HG03103 (cell line): ENCODE measurements around the gene DOCK2.

Experiments used
- ATAC-seq: cut with Tn5 transposase; IDR thresholded peaks from one replicate; pipeline ENCODE4 v1.9.1; 2021; ENCODE audit warnings: low read depth; ENCODE audit not compliant: unreplicated experiment

DOCK2 gene

DNA sequence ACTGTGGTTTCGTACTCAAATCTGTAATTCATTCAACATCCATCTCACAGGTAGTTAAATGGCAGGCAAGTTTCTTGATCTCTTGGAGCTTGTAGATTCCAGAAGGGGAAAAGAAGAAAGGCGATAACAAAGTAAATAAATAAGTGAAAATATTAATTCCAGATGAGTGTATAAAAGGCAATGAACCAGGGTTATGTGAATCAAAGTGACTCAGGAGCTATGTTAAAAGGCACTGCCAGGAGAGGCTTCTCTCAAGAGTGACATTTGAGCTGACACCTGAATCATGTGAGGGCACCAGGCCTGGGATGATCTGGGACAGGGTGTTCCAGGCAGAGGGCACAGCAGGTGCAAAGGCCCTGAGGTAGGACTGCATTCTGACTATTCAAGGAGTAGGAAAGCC is 45.0 kb downstream of the DOCK2 start:
- ATAC-seq = no peak

DNA sequence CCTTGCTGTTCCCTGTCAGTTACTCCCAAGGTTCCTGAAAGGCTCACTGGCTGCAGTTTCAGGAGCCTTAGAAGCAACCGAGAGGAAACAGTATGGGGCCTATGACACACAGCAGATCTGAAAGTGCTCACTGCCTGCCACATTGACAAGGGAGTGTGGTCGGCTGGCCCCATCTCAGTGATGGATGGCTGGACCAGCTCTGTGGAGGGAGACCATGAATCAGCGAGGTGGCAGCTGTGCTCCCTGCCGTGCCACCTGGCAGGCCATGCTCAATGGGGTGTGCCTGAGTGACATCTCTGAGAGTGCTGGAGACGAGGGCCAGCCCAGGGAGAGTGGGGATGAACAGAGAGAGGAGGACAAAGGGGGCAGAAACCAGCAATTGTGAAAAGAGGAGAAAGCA is 49.1 kb downstream of the DOCK2 start:
- ATAC-seq = peak; percentile 78

DNA sequence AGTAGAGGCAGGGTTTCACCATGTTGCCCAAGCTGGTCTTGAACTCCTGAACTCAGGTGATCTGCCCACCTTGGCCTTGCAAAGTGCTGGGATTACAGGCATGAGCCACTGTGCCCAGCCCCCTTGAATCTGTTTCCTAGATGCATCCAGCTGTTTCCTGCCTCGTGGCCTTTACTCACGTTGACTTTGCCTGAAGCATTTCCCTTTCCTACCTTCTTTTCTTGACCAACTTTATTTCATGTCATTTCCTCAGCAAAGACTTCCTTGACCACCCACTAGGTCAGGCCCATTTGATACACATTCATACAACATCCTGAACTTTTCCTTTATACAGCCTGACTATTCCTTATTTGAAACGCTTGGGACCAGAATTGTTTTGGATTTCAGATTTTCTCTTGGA is 51.0 kb downstream of the DOCK2 start:
- ATAC-seq = no peak

DNA sequence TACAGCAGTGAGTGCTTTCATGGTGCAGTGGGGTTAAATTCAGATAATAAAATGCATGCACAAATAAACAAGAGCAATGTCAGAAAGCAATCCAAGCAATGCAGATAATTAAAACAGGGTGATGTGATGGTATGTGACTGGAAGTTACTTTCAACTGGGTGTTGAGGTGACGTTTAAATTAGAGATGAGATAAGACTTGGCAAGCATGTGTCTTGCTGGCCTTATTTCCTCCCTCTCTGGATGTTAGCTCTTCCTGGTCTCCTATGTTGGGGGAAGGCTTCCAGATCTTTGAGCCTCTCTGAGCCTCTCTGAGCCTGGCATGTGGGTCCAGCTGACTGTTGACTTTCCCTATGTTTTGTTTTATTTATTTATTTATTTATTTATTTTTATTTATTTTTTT is 54.4 kb downstream of the DOCK2 start:
- ATAC-seq = no peak

DNA sequence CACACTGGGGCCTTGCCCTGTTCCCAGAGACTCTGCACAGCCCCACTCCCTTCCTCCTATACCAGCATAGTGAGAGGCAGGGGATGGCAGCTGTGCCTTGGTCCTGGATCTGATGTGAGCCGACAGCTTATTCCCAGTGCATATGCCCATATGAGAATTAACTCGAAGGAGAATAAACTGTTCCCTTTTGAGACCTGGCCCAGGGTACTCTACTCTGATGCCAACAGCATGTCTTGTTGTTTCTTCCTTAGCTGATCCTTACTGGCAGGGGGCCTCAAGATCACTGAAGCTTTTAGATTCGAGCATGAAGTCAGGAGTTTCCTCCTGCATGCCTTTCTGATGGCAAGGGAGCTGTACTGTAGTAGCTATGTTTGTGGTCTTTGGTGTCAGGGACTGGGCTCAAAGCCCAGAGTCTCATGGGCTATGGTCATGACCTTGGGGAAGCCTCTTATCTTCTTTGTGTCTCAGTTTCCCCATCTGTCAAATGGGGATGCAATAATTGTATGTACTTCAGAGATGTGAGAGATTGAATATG is 57.1 kb downstream of the DOCK2 start:
- no peak for ATAC-seq

DNA sequence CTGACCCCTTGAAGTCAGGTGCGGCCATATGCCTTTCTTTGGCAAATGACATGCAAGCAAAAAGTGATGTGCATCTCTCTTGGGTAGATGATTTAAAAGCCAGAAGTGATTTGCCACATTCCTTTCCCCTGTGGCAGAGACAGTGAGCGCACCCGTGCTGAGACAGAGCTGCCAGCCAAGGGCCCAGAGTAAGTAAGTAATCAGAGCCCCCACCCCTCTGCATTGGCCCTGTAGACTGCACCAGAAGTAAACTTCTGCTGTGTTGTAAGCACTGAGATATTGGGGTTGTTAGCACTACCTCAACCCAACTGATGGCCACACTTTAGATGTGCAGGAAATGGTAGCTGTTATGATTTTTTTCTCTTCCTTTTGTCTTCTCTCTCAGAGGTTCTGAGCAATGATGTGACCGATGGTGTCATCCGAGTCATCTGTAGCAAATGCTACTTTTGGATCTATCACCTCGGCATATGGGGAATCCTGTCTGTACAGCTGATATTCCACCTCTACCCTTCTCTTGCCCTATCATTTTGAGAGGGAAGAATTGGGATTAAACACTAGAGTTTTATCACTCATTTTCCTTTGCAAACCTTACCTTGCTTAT is 58.0 kb downstream of the DOCK2 start:
- no peak for ATAC-seq

DNA sequence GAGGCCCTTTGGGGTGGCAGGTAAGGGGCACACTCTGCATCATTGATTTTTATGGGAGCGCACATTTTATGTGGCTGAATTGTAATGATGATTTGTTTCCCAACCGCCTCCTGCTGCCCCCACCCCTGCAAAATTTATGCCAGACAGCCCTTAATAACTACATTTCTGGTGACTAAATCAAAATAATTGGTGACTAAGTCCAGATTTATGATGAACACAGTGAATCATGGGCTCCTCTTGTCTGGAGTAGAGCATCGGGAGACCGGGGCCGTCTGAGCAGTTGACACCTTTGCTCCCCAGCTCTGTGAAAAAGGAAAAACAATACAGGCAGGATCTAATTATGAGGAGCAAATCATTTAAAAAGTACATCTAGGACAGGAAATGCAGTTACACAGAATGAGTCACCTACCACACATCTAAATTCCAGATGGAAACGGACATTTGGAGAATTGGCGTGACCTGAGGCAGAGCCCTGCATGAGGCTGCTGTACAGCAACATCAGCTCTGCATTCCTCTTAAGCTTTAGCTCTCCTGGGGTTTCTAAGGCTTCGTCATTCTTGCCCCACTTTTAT is 58.9 kb downstream of the DOCK2 start:
- no peak for ATAC-seq

DNA sequence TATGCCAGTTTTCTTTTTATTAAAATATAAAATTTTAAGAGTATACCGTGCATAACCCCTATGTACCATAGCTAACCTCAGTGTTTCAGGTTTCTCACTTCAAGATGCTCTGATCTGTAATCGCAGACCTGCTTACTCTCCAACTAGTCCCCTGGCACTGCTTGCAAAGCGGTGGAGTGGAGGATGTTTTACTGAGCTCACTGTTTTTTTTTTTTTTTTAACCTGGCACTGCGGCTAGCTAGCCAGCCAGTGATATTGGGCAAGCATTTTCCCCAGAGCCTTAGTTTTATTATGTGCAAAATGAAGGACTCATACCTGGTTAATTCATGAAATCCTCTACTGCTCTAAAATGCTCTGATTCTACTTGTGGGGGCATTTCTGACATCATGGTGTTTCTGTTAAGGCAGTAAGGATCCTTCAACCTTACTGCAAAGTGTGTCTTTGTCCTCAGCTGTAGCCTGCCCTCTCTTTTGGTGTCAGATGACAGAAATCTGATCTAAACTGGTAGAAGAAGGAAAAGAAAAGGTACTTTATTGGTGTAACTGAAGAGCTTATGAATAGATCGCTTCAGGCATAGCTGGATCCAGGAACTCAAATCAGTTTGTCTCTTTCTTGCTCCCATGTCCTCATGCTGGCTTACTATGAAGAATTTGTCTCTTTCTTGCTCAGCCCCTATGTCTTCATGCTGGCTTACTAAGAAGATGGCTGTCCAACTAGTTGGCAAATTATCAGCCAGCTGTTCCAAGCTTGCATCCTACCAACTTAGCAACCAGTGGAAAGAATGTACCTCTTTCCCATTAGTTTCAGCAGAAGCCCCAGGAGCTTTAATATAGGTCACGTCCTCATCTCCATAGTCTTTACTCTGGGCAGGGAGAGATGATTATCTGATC is 59.8 kb downstream of the DOCK2 start:
- ATAC-seq = no peak

DNA sequence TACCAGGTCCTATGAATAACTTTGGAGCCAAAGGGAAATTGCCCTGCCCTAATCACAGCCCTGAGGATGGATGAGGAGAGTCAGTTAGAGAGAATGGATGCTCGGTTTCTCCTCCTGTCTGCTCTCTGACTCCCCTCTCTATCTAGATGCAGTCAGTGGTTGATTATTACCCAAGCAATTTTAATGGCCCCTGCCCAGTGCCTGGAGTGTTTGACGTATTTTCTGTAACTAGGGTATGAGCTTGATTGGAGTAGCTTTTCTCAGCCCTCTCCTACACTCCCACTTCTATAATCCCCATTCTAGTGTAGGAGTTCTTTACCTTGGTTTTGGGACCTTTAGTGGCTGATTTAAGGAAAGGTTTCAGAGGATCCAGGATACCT is 60.4 kb downstream of the DOCK2 start:
- ATAC-seq = no peak

DNA sequence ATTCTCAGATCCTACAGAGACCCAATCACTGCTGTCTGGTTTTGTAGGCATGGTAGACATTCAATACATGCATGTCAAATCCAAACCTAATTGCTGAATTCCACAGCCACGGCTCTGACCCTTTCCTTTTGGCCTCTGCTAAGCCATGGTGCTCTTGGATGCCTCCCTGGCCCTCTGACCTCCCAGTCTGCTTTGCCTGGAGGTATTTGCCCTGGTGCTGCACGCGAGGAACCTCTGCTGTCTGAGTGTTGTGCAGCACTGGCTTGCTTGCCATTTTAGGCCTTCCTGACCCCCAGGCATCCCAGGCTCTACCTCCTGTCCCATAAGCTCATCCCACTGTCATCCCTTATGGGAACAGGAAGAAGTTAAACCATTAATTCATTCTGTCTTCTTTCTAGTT is 60.9 kb downstream of the DOCK2 start:
- no peak for ATAC-seq

DNA sequence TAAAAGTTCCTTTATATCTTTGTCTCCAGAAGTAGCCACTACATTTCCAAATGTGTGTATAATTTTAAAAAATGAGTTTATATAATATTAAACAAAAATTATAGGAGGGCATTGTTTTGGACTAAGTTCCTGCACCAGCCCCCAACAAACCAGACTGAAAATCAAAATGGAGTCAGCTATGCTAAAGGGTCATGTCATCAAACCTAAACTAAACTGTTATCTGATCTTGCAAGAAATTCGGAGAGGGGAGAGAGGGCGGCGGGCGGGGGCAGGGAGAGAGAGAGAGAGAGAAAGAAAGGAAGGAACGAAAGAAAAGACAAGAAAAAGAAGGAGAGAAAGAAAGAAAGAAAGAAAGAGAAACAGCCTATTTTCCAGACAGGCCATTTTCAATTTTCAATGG is 63.5 kb downstream of the DOCK2 start:
- ATAC-seq = no peak

DNA sequence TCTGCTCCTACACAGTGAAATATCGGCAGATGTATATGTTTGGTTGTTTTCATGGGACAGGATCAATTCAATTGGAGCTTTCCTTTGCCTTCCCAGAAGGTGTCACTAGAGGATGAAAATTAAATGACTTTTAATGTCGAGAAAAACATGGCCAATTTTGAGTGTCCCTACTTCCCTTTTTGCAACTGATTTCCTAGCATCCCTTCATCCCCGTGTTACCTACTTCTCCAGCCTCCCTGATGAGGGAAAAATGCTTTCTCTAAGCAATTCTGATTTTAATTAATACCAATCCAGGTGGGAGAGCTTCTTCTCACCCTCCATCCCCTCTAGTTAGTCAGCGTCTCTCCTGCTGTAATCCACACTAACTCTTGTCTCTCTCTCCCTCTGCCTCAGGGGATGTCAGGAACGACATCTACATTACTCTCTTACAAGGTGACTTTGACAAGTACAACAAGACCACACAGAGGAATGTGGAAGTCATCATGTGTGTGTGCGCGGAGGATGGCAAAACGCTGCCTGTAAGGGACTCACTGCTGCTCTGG is 64.9 kb downstream of the DOCK2 start:
- ATAC-seq = no peak

DNA sequence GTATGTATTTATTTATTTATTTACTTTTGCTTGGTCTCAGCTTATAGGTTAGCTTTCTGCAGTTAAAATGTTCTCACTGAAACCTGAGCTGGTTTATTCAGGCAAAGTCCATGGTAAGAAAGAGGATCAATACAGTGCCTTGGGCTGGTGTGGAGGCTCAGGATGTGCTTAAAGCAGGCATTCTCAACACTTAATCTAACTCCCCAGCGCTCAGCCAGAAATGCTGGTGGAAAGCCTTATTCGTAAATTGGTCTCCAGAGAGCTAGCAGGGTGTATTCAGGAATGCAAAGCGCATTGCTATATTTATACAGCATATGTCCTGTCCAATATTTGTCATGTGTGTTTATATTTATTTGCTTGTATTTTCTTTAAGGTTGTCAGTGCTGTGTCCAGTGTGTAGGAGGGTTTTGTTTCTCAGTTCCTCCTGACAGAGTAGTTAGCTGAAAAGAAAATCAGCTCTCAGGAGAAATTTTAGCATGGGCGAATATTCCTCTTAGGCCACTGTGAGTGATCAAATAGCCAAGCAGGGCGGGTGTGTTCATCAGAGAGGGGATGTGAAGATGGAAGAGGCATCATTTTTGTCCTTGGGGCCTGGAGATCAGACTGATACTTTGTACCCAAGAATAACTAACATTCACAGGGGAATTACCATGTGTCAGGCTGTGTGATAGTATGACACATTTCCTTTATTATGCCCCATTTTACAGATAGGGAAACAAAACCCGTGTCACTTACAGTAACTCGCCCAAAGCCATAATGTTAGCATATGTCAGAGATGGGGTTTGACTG is 65.8 kb downstream of the DOCK2 start:
- peak; percentile 69 for ATAC-seq

DNA sequence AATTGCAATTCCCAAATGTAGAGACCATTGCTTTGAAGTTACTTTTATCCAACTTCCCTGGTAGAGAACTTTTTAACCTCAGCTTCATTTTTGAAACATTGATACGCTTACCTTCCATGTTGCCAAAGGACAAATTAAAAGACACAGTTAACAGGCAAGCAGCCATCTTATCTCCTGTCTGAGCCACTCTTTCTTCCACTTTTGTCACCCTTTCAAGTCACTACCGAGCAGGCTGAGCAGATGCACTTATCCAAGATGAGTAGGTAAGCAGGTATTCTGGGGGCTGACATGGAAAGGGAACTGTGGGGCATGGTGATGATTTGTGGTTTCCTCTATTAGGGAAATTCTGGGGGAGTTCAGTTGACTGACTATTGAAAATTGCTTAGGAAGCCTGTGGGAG is 66.7 kb downstream of the DOCK2 start:
- no peak for ATAC-seq

DNA sequence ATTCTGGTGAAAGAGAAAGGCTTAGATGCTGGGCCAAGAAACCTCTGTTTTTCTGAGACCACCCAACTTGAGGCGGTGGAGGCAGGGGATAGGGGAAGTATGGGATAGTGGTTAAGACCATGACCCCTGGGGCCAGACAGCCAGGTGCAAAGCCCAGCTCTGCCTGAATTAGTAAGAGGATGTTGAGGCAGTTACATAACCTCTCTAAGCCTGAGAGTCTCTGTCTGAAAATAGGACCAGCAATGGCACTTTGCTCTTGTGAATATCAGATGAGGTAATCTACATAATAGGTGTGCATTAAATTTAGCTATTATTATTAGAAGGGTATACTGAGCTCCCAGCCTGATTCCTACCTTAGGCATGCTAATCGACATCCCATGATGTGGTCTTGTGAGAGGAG is 68.2 kb downstream of the DOCK2 start:
- no peak for ATAC-seq

DNA sequence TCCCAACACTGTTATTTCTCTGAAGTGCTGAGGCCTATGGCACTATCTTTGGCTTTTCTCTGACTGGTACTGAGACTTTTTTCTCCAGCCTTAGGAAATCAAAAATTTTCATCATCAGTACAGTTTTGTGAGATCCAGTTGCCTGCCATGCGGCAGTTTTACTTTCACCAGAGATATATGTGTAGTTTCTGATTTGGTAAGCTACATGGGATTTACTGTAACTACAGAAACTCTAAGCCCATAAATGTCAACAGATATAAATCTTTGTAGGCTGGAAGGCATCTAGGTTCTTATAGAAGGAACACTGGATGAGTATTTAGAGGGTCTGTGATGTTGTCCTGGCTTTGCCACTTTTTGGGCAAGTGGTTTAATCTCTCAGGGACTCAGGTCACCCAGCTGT is 69.0 kb downstream of the DOCK2 start:
- no peak for ATAC-seq

DNA sequence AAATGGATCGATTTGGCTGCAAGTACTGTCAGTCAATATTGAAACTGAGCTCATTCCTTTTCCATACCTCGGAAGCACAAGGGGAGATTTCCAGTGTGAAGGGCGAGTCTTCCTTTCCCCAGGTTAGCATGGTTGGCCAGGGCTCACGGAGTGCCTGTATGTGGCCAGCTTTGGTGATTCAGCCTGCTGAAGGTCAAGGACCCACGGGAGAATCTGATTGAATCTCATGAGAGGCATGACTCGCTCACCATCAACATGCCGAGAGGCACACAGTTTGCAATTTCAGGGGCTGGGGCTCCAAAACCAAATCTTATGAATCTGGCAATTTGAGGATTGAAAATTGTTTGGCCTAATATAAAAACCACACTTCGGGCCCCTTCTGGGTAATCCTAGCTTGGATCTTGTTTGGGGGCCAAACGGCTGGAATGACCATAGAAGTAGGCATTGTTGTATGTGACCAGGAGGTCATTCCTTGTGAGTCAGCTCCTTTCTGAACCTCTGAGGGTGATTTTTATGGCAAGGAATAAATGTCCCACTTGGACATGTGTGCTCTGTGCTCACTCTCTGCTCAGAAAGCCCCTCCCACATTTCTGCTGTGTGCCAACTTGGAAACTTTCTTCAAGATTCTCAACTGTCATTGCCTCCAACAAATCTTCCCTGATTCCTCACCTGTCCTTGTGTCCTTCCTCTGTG is 69.8 kb downstream of the DOCK2 start:
- ATAC-seq = no peak

DNA sequence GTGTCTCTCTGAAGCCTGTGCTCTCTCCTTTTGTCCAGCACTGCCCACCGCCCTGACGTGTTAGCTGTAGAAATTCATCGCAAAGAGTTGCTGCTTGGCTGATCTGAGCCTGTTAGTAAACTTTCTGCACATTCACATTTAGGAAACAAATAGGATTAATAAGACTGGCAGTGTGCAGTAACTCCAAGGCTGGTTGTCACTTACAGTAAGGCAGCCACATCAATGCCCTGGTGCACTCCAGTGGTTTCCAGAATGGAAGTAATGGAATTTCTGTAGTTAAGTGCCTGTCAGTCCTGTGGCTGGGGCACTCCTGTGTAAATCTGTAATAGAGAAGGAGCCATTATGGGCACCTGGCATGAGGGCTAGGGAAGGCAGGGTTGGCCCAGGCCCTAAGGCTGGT is 70.6 kb downstream of the DOCK2 start:
- no peak for ATAC-seq

DNA sequence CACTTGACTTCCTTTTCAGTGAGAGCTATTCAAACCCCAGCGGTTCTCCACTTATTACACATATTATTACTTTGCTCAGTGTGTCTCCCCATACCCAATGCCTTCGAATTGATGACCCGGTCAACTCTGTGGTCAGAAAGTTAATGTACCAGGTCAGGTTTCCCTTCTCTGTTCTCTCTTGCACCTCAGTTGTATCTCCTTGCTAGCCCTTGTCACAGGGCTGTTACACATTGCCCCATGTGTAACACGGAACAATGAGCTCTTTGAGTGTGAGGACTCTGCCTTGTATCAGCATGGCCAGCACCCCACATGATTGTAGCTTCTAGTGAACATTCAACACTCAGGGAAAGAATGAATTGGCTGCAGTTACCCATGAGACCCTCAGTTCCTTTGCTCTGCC is 73.6 kb downstream of the DOCK2 start:
- no peak for ATAC-seq

DNA sequence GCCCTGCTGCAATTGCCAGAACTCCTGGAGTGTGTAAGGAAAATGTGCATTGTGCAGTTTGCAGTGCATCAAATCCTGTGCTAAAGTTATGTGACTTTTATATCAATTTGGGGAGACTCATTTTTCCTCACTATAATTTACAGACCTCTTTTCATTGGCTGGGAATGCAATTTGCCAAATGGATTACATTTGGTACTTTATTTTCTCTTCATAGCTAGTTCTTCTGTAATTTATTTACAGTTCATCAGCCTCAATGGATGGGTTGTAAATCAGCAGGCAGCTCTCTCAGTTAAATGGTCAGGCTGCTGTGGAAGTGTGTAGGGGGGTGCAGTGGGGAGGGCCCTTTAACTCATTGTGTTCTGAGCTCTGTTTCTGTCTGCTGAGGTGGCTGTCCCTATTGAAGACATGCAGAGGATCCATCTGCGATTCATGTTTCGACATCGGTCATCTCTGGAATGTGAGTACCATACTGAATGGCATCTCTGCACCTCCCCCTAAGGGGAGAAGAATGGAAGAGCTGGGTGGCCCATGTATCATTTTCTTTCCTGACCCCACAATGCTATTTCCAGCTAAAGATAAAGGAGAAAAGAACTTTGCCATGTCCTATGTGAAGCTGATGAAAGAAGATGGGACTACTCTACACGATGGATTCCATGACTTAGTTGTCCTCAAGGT is 74.6 kb downstream of the DOCK2 start:
- no peak for ATAC-seq
